ENCODE data around the gene CASZ1. TPM values are rescaled to one million over a fixed set of nuclear protein-coding genes. Genes with fewer than 3 reads are reported as not detected.

The CASZ1 gene
- total RNA-seq, 4 donors from 2014 or later: 22.1 to 47.4 (median 28.0) TPM

- no peaks in the 10 kb centered on the region for H3K27me3 ChIP-seq
- ATAC-seq: no peak
- H3K4me3 ChIP-seq: no peak overlapping the region
- no peaks in the 10 kb centered on the region for H3K9me3 ChIP-seq
- H3K4me1 ChIP-seq: peaks cover 0 to 17% (median 0%) of the 10 kb centered on the region in 3 donors
- no peak overlapping the region for H3K27ac ChIP-seq
- H3K36me3 ChIP-seq: peaks cover 0 to 17% of the 10 kb centered on the region in 2 donors
- TF ChIP-seq CTCF (IDR thresholded peaks at IDR 0.05): no peak
- no peak for TF ChIP-seq EP300 (IDR thresholded peaks at IDR 0.05)
- no peak for TF ChIP-seq POLR2A (IDR thresholded peaks at IDR 0.05)
- no peak for TF ChIP-seq POLR2AphosphoS5 (IDR thresholded peaks at IDR 0.05)
- 62 to 87% methylated on average over 6 to 8 of the region's 13 CpGs for WGBS, 2 donors (ENCODE audit: low coverage in 1 of 2)
These were observed 198.7 kb downstream of the CASZ1 start for GRCh38 chr1:10597492-10598388.

- WGBS, 2 donors (ENCODE audit: low coverage in 1 of 2): 71 to 78% methylated on average over 5 to 6 of the region's 6 CpGs
- no peak for ATAC-seq
- H3K4me1 ChIP-seq: peaks cover 0 to 26% (median 0%) of the 10 kb centered on the region in 3 donors
- peaks cover 0 to 17% of the 10 kb centered on the region in 2 donors for H3K36me3 ChIP-seq
- H3K27me3 ChIP-seq: no peaks in the 10 kb centered on the region
- TF ChIP-seq POLR2AphosphoS5 (IDR thresholded peaks at IDR 0.05) (no peak), CTCF (IDR thresholded peaks at IDR 0.05) (no peak), POLR2A (IDR thresholded peaks at IDR 0.05) (no peak), EP300 (IDR thresholded peaks at IDR 0.05) (no peak)
- H3K27ac ChIP-seq: no peak overlapping the region
- no peak overlapping the region for H3K4me3 ChIP-seq
- H3K9me3 ChIP-seq: no peaks in the 10 kb centered on the region
These were observed 199.7 kb downstream of the CASZ1 start for GRCh38 chr1:10596780-10597179.

- Histone ChIP-seq H3K27me3 (no peaks in the 10 kb centered on the region), H3K36me3 (peaks cover 0 to 10% of the 10 kb centered on the region in 2 donors), H3K27ac (no peak overlapping the region), H3K9me3 (no peaks in the 10 kb centered on the region), H3K4me1 (peaks cover 0 to 37% (median 0%) of the 10 kb centered on the region in 3 donors), H3K4me3 (no peak overlapping the region)
- 67 to 95% methylated on average over 3 to 7 of the region's 9 CpGs for WGBS, 2 donors (ENCODE audit: low coverage in 1 of 2)
- no peak for ATAC-seq
- TF ChIP-seq POLR2AphosphoS5 (IDR thresholded peaks at IDR 0.05) (no peak), CTCF (IDR thresholded peaks at IDR 0.05) (no peak), POLR2A (IDR thresholded peaks at IDR 0.05) (no peak), EP300 (IDR thresholded peaks at IDR 0.05) (no peak)
These were observed 201.7 kb downstream of the CASZ1 start for GRCh38 chr1:10594595-10595223.

- no peaks in the 10 kb centered on the region for H3K9me3 ChIP-seq
- peaks cover 0 to 37% (median 0%) of the 10 kb centered on the region in 3 donors for H3K4me1 ChIP-seq
- H3K27ac ChIP-seq: no peak overlapping the region
- peaks cover 0 to under 1% of the 10 kb centered on the region in 2 donors for H3K36me3 ChIP-seq
- no peak for TF ChIP-seq POLR2A (IDR thresholded peaks at IDR 0.05)
- no peak for TF ChIP-seq POLR2AphosphoS5 (IDR thresholded peaks at IDR 0.05)
- TF ChIP-seq CTCF (IDR thresholded peaks at IDR 0.05): no peak
- TF ChIP-seq EP300 (IDR thresholded peaks at IDR 0.05): no peak
- no peak for ATAC-seq
- 90% methylated on average over 9 to 11 of the region's 11 CpGs for WGBS, 2 donors (ENCODE audit: low coverage in 1 of 2)
- H3K27me3 ChIP-seq: no peaks in the 10 kb centered on the region
- no peak overlapping the region for H3K4me3 ChIP-seq
These were observed 202.7 kb downstream of the CASZ1 start for GRCh38 chr1:10593750-10594149.
